Activated T-helper 1 cell treated with anti-CD3 and anti-CD28 coated beads, Interleukin-12 subunit alpha, Interleukin-12 subunit beta, Interleukin-2, Interleukin-4 antibody, amounts not matched to agents 30 ng/mL and 10 ng/mL and 1 ng/mL, durations not matched to agents 14 hours and 24 hours and 36 hours (primary cell): ENCODE data around the gene ITGA5. TPM values are rescaled to one million over a fixed set of nuclear protein-coding genes. Genes with fewer than 3 reads are reported as not detected.

ENCODE experiments used
- DNase-seq: peaks from one replicate; pipeline ENCODE4 v3.0.0; 2021; ENCODE audit warnings: low spot score
- H3K27ac Mint-ChIP-seq: one replicate; pipeline ENCODE4 v1.8.0; 2021; ENCODE audit warnings: mild to moderate bottlenecking, mixed read lengths
- H3K27me3 Mint-ChIP-seq: one replicate; pipeline ENCODE4 v1.8.0; 2022; ENCODE audit warnings: mild to moderate bottlenecking, moderate library complexity, mixed read lengths; ENCODE audit not compliant: insufficient read depth
- H3K36me3 Mint-ChIP-seq: one replicate; pipeline ENCODE4 v1.8.0; 2021; ENCODE audit warnings: low read depth, mixed read lengths
- H3K4me1 Mint-ChIP-seq: one replicate; pipeline ENCODE4 v1.8.0; 2021; ENCODE audit warnings: low read depth, mixed read lengths
- H3K4me3 Mint-ChIP-seq: one replicate; pipeline ENCODE4 v1.8.0; 2021; ENCODE audit warnings: mild to moderate bottlenecking, moderate library complexity, mixed read lengths
- H3K9me3 Mint-ChIP-seq: one replicate; pipeline ENCODE4 v1.8.0; 2021; ENCODE audit warnings: mixed read lengths
- intact Hi-C: fragments of 100-400 bp; cut with micrococcal nuclease; formaldehyde crosslinking; loops from one replicate; pipeline ENCODE4 v1.15.1; 2024
- total RNA-seq: library from RNA; stranded (reverse); gene quantifications from 2 replicates; pipeline ENCODE4 v1.2.3, GENCODE V29; 2022

The ITGA5 gene
- total RNA-seq, 1 donor from 2014 or later, result 31.2 TPM

DNA sequence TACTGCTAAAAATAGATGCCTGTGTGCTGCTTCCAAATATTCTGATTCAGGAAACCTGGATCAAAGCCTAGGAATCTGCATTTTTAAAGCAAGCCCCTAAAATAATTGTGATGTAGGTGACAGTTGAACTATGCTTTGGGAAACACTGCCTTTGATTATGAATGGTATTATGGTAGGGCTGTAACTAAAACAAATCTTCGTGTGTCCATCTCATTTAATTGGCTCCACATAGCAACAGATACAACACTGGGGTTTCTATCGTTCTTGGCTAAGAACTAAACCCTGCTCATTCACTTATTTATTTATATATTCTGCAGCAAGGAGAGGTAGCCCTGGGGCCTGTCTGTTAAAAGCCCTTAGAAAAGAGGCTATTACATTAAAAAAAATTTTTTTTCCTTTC, 23.0 kb upstream of the ITGA5 start:
- no peak for DNase-seq
- Mint-ChIP-seq H3K27ac (no peak overlapping the region), H3K27me3 (peaks cover 9% of the 10 kb centered on the region), H3K36me3 (no peaks in the 10 kb centered on the region), H3K4me1 (peaks cover 15% of the 10 kb centered on the region), H3K9me3 (no peaks in the 10 kb centered on the region), H3K4me3 (no peak overlapping the region)
- intact Hi-C loops, result no loop called here

- no peak for DNase-seq
- H3K27ac Mint-ChIP-seq, result peak overlapping the region; percentile 62
Measured at GRCh38 chr12:54439521-54440255, 20.6 kb upstream of the ITGA5 start.

GRCh38 chr12:54439096-54439495, 20.0 kb upstream of the ITGA5 start:
- Mint-ChIP-seq H3K4me1 (peaks cover 16% of the 10 kb centered on the region), H3K27ac (peak overlapping the region; percentile 62), H3K27me3 (peaks cover 9% of the 10 kb centered on the region), H3K9me3 (no peaks in the 10 kb centered on the region), H3K4me3 (no peak overlapping the region), H3K36me3 (no peaks in the 10 kb centered on the region)
- no peak for DNase-seq
- intact Hi-C loops, result loop anchor here (1.0 kb wide), 3 partner anchors 13 to 40 kb away; no protein-coding TSS in a partner anchor

More at GRCh38 chr12:54439521-54440255, 20.6 kb upstream of the ITGA5 start:
- intact Hi-C loops, result loop anchor here (1.0 kb wide), 3 partner anchors 13 to 40 kb away; no protein-coding TSS in a partner anchor
- no peak overlapping the region for H3K4me3 Mint-ChIP-seq
- H3K36me3 Mint-ChIP-seq, result no peaks in the 10 kb centered on the region
- H3K27me3 Mint-ChIP-seq, result peaks cover 9% of the 10 kb centered on the region
- no peaks in the 10 kb centered on the region for H3K9me3 Mint-ChIP-seq
- H3K4me1 Mint-ChIP-seq, result peaks cover 16% of the 10 kb centered on the region

DNA sequence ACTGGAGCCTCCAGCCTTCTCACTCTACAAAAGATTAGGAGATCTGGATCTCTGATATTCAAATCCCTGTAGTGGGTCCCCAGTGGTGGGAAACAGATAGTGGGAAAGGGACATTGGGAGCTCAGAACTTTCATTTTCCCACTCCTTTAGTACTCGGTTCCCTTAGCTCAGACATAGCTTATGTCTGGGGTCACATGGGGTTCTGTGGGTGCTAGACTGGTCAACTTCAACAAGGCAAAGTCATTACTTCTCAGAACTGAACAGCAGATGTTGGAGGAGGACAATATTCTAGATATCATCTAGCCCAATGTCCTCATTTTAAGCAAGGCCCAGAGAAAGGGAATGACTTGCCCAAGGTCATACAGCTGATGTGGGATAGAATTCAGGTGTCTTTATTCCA, 19.5 kb upstream of the ITGA5 start:
- Mint-ChIP-seq H3K27me3 (peaks cover 8% of the 10 kb centered on the region), H3K9me3 (no peaks in the 10 kb centered on the region), H3K36me3 (no peaks in the 10 kb centered on the region), H3K4me1 (peaks cover 16% of the 10 kb centered on the region), H3K4me3 (no peak overlapping the region), H3K27ac (no peak overlapping the region)
- DNase-seq, result no peak
- intact Hi-C loops, result no loop called here

DNA sequence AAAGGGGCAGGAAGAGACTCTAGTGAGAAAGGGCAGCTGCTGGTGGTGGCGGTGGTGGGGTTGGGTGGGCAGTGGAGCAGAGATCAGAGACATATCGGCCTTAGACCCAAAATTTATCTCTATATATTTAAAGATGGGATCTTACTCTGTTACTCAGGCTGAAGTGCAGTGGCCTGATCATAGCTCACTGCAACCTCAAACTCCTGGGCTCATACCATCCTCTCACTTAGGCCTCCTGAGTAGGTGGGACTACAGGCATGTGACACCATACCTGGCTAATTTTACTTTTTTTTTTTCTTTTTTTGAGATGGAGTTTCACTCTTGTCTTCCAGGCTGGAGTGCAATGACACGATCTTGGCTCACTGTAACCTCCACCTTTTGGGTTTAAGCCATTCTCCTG, 18.6 kb upstream of the ITGA5 start:
- Mint-ChIP-seq H3K4me3 (no peak overlapping the region), H3K27ac (peak overlapping the region; percentile 67), H3K4me1 (peaks cover 21% of the 10 kb centered on the region), H3K27me3 (peaks cover 6% of the 10 kb centered on the region), H3K9me3 (no peaks in the 10 kb centered on the region), H3K36me3 (no peaks in the 10 kb centered on the region)
- intact Hi-C loops, result loop anchor here (1.0 kb wide), 1 partner anchor 19 kb away; no protein-coding TSS in a partner anchor
- no peak for DNase-seq

DNA sequence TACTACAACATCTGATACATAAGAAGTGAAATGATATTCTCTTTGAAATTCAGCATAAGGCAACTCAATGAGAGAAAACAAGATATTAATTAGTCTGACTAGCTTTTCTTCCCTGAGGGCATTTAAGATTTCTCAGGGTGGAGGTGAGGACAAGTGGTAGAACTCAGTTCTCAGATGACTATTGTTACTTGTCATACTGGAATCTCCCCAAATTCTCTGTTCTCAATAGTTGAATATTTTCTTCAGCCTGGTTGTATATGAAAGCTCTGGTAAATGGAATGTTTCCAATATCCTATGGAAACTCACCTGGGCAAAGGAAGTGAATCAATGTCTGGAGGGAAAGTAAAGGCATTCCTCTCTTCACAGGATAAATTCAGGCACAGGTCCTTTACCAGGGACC, 18.2 kb upstream of the ITGA5 start:
- H3K4me1 Mint-ChIP-seq, result peaks cover 25% of the 10 kb centered on the region
- intact Hi-C loops, result loop anchor here (1.0 kb wide), 1 partner anchor 19 kb away; no protein-coding TSS in a partner anchor
- H3K9me3 Mint-ChIP-seq, result no peaks in the 10 kb centered on the region
- no peak for DNase-seq
- H3K27ac Mint-ChIP-seq, result peak overlapping the region; percentile 67
- no peak overlapping the region for H3K4me3 Mint-ChIP-seq
- peaks cover 6% of the 10 kb centered on the region for H3K27me3 Mint-ChIP-seq
- H3K36me3 Mint-ChIP-seq, result no peaks in the 10 kb centered on the region

- Mint-ChIP-seq H3K4me1 (peaks cover 52% of the 10 kb centered on the region), H3K27ac (no peak overlapping the region), H3K36me3 (no peaks in the 10 kb centered on the region), H3K27me3 (no peaks in the 10 kb centered on the region), H3K4me3 (peak overlapping the region; percentile 31), H3K9me3 (no peaks in the 10 kb centered on the region)
- intact Hi-C loops, result no loop called here
- no peak for DNase-seq
Measured at GRCh38 chr12:54432815-54433164, 13.7 kb upstream of the ITGA5 start.

DNA sequence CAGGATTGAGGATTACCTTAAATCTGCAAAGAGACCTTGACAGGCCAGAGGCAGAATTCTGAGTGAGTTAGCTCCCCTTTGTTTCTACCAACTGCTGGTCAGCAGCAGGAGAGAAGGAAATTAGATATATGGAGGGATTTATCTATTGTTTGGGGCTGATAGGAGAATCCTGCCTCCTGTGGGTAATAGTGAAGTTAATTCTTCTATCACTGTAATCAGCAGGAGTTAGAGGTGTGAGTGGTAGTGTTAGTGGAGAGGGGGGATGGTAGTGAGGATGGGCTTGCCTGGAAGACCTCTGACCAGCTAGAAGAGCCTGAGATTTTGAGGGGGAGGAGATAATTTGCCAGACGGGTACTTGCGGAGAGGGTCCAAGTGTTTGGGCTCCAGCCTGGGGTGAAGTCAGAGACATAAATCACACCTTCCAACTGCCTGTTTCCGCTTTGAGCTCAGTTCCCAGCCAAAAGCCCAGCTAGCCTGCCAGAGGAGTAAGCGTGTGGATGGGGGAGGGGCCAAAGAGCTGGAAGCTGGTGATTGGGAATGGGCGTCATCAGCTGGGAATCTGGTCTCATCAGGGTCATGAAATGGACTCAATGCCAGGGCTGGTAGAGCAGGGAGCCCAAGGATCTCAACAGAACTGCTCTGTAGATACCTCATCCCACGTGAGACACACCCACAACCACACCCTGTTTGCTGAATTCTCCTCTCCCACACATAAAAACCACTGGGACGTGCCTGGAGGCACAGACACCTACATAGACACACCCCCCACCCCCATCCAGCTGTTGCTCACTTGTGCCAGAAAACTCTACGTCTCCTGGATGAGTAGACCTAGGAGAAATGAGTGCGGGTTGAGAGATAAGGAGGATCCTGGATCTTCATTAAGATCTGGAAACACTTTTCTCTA, 13.1 kb upstream of the ITGA5 start:
- no peak for DNase-seq
- H3K36me3 Mint-ChIP-seq, result no peaks in the 10 kb centered on the region
- peaks cover 4% of the 10 kb centered on the region for H3K27me3 Mint-ChIP-seq
- intact Hi-C loops, result no loop called here
- H3K4me1 Mint-ChIP-seq, result peaks cover 53% of the 10 kb centered on the region
- H3K9me3 Mint-ChIP-seq, result no peaks in the 10 kb centered on the region
- H3K27ac Mint-ChIP-seq, result peak overlapping the region; percentile 50
- peak overlapping the region; percentile 31 for H3K4me3 Mint-ChIP-seq

DNA sequence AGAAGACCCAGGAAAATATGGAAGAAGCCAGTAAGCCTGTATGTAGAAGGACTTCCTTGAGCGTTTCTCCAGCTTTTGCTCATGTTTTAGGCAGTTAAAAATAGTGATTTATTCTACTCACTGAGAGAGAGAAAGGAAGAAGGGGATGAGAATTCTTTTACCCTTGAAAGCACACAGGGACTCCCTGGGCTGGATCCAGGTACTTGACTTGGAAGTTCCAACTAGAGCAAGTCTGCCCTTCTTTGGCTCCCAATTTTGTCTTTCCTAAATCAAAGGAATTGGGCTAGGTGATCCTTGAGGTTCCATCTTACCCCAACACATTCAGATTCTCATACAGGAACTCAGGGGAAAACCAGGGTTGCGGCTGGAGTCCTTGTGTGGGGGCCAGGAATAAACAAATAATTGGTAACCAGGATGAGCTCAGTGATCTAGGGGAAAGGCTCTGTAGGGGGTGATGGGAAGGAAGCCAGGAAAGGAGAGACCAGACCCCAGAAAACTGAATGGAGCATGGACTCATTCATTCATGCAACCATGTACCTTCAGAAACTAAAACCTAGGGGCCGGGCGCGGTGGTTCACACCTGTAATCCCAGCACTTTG, 11.5 kb upstream of the ITGA5 start:
- no peaks in the 10 kb centered on the region for H3K36me3 Mint-ChIP-seq
- no peaks in the 10 kb centered on the region for H3K9me3 Mint-ChIP-seq
- H3K4me3 Mint-ChIP-seq, result no peak overlapping the region
- peaks cover 17% of the 10 kb centered on the region for H3K27me3 Mint-ChIP-seq
- DNase-seq, result no peak
- peaks cover 52% of the 10 kb centered on the region for H3K4me1 Mint-ChIP-seq
- intact Hi-C loops, result no loop called here
- no peak overlapping the region for H3K27ac Mint-ChIP-seq

GRCh38 chr12:54429014-54429471, 10.0 kb upstream of the ITGA5 start:
- intact Hi-C loops, result no loop called here
- Mint-ChIP-seq H3K4me1 (peaks cover 57% of the 10 kb centered on the region), H3K27me3 (peaks cover 28% of the 10 kb centered on the region), H3K27ac (no peak overlapping the region), H3K36me3 (no peaks in the 10 kb centered on the region), H3K9me3 (no peaks in the 10 kb centered on the region), H3K4me3 (no peak overlapping the region)
- DNase-seq, result no peak

GRCh38 chr12:54428050-54429013, 9.3 kb upstream of the ITGA5 start:
- Mint-ChIP-seq H3K4me1 (peaks cover 61% of the 10 kb centered on the region), H3K27me3 (peaks cover 31% of the 10 kb centered on the region), H3K9me3 (no peaks in the 10 kb centered on the region), H3K4me3 (no peak overlapping the region), H3K36me3 (no peaks in the 10 kb centered on the region), H3K27ac (no peak overlapping the region)
- intact Hi-C loops, result no loop called here
- DNase-seq, result no peak

DNA sequence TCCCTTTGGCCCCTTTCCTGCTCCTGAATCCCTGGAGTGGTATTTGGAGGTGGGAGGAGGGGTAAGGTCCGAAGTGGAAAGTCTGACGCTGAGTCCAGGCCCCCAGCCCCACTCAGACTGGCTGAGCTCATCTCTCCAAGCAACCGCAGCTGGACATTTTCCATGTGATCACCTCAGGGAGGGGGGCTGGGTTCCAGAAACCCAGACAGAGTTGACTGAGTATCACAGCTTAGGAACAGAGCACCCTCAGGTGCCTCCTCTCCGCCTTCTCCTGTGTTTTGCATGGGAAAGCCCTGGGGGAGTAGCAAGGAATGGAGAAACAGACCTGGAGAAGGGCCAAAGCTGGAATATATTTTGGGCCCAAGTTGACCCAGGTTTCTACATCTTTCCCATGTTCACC, 8.0 kb upstream of the ITGA5 start:
- Mint-ChIP-seq H3K4me3 (no peak overlapping the region), H3K27me3 (peaks cover 36% of the 10 kb centered on the region), H3K36me3 (no peaks in the 10 kb centered on the region), H3K4me1 (peaks cover 58% of the 10 kb centered on the region), H3K9me3 (no peaks in the 10 kb centered on the region), H3K27ac (no peak overlapping the region)
- intact Hi-C loops, result no loop called here
- no peak for DNase-seq
